NAMALWA (cell line): Measurements from ENCODE around the gene SNX3.

Experiments used
- DNase-seq: peaks from one replicate; pipeline ENCODE4 v3.0.0-alpha.2; 2015; ENCODE audit warnings: low spot score

SNX3 gene

GRCh38 chr6:108203189-108204112 is 57.4 kb downstream of the SNX3 start:
- no peak for DNase-seq

- no peak for DNase-seq
Measured at GRCh38 chr6:108200631-108201030, 60.2 kb downstream of the SNX3 start.

GRCh38 chr6:108200186-108200585 is 60.7 kb downstream of the SNX3 start:
- no peak for DNase-seq

DNA sequence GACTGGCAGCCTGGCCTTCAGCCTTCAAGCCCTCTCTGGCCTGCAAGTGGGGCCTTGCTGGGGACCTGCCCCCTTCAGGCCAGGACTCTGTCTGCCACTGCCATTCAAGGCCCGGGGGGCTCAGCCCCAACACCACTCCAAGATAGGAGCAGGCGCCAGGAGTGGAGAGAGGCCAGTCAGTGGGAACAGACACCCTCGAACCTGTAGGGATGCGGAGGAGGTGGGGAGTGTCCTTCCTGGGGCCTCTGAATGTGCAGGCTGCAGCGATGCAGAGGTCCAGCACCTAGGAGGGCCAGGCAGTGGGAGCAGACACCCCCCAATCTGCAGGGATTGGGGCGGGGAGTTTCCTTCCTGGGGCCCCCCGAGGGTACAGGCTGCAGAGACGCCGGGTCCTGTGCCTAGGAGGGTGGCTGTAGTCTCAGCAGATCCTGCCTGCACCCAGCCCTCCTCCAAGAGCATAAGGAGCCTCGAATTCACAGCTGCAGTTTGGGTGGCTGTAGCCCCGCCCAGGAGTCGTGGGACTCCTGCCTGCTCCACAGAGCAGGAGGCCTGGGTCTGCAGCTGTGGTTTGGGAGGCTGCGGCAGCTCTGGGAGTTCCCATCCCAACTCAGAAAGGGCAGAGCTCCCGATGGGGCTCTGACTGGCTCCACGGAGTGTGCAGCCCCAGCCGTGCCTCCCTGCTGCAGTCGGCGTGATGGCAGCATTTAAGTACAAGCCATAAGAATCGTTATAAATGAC is 61.9 kb downstream of the SNX3 start:
- no peak for DNase-seq

GRCh38 chr6:108195209-108195608 is 65.6 kb downstream of the SNX3 start:
- no peak for DNase-seq

DNA sequence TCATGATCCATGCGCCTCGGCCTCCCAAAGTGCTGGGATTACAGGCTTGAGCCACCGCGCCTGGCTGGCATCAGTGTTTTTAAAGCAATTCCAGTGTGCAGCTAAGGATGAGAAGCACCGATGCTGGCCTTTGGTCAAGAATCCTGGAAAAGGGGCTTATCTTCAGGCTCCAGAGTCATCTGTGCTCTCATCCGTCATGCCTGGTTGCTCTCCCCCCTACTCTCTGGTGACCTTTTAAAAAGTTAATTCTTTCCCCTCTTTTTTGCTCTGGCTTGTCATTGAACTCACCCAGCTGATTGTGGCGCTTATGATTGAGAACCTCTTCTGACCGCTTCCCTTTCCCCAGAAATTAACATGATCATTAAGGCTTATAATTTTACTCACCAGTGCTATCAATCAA is 66.3 kb downstream of the SNX3 start:
- no peak for DNase-seq

DNA sequence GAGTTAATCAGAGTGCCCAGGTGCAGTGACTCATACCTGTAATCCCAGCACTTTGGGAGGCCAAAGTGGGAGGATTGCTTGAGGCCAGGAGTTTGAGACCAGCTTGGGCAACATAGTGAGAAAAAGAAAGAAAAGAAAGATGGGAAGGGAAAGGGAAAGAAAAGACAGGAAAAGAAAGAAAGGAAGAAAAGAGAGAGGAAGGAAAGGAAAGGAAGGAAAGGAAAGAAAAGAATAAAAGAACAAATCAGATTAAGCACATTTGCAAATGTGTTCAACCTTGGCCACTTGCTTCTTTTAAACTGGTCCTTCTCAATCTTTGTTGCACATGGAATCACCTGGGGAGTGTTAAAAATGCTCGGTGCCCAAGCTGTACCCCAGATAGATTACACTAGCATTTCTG is 67.0 kb downstream of the SNX3 start:
- no peak for DNase-seq

DNA sequence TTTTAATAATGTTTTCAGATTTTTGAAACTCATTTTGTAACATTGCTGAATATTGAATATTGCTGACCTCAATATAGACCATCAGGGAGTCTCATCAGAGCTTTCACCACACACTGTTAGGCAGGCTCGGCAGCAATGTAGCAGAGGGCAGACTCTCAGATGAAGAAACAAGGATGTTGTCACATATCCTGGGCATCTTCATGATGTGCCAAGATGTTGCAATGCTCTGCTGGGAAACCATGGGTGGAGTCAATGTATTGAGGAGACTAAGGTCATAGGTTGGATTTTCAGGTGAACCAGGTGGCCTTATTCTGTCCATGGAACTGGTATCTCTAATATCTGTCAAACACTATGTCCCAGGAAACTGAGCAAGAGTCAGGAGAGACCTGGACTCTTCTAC is 67.7 kb downstream of the SNX3 start:
- no peak for DNase-seq

GRCh38 chr6:108187519-108187918 is 73.3 kb downstream of the SNX3 start:
- no peak for DNase-seq

- DNase-seq = no peak
Measured at GRCh38 chr6:108186226-108186625, 74.6 kb downstream of the SNX3 start.

DNA sequence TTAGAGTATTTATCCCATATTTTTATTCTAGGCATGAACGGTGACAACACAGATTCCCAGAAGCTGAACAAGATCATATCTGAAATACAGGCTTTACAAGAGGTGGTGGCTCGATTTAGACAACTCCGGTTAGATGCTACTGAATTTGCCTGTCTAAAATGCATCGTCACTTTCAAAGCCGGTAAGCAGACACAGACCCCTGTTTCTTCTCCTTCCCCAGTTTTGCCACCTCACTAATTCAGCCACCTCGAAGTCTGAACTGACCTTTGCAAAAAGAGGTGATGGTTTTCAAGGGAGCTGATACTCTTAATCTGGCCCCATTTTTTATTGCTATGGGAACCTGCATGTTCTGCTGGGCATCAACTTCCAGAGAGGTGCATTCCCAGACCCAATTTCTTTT is 80.1 kb downstream of the SNX3 start:
- no peak for DNase-seq

- DNase-seq = no peak
Measured at GRCh38 chr6:108180266-108180665, 80.6 kb downstream of the SNX3 start.

GRCh38 chr6:108179741-108180140 is 81.1 kb downstream of the SNX3 start:
- no peak for DNase-seq

DNA sequence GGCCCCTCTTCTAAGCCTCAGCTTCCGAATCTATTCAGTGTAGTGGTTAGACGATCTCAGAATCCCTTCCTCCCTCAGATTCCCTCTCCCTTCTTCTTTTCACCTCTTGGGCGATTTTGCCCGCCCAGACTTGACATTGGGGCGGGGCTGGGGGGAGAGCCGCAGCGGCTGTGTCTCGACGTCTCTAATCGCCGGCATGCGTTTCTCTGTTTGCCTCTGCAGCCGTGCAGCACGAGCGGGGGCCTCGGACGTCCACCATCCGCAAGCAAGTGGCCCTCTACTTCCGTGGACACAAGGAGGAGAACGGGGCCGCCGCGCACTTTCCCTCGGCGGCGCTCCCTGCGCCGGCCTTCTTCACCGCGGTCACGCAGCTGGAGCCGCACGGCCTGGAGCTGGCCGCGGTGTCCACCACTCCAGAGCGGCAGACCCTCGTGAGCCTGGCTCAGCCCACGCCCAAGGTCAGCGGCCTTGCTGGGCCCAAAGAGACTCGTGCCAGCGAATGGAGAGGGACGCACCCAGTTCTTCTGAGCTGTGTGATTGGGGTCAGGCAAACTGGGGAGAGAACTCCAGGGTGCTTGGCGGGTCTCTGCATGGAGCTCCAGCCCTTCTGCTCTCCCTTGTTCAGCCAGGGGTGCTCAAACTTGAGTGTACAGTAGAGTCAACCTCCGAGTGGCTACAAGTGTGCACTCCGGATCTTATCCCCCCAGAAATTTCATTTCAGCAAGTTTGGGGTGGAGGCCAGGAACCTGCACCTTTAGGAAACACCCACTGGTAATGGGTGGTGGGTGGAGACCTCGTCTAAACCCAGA is 84.4 kb downstream of the SNX3 start:
- DNase-seq = no peak

- DNase-seq = no peak
Measured at GRCh38 chr6:108175592-108176279, 85.1 kb downstream of the SNX3 start.

GRCh38 chr6:108175176-108175591 is 85.7 kb downstream of the SNX3 start:
- DNase-seq = no peak

- DNase-seq = no peak
Measured at GRCh38 chr6:108174371-108175175, 86.3 kb downstream of the SNX3 start.

GRCh38 chr6:108171918-108172516 is 88.8 kb downstream of the SNX3 start:
- DNase-seq = no peak

DNA sequence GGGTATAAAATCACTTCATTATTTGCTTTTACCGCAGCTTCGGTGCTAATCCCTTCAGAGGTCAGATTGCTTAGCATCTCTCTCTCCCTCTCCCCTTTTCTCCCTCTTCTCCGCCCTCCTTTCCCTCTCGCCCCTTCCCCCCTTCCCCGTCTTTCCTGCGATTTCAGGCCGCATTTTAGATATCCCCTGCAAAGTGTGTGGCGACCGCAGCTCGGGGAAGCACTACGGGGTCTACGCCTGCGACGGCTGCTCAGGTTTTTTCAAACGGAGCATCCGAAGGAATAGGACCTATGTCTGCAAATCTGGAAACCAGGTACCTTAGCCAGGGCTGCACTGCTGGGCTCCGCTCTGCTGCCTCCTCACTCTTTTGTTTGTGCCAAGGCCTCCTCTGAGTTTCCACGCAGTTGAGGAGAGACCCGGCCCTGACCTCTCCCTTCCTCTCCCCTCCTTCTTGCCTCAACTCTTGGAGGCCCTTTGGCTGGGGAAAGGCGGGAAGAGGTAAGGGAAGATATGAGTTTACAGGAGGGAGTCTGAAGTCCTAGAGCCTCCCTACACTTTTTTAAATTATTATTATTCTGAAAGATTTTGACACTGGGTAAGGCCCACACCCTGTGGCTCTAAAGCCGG is 89.4 kb downstream of the SNX3 start:
- DNase-seq = no peak
